Thyroid gland (tissue), 4 donors: ENCODE results near the gene MORN1. TPM values are rescaled to one million over a fixed set of nuclear protein-coding genes. Genes with fewer than 3 reads are reported as not detected.

ENCODE experiments used
- DNase-seq, 2 donors: peaks; one replicate each; pipeline ENCODE4 v3.0.0-alpha.2; 2019
- H3K27ac ChIP-seq, 3 donors: fragments of 200-600 bp; sonication (generic); 1 replicate in 2 of 3; 2 replicates in 1 of 3; pipeline ENCODE4 v1.5.1; 2016 to 2019; ENCODE audit warnings: mild to moderate bottlenecking in 1 of 3, moderate library complexity in 1 of 3
- H3K27me3 ChIP-seq: fragments of 200-600 bp; sonication (generic); one replicate; pipeline ENCODE4 v1.5.1; 2019
- H3K36me3 ChIP-seq, 2 donors: fragments of 200-600 bp; sonication (generic); one replicate each; pipeline ENCODE4 v1.5.1; 2016 to 2019
- H3K4me1 ChIP-seq, 2 donors: fragments of 200-600 bp; sonication (generic); one replicate each; pipeline ENCODE4 v1.5.1; 2017 to 2019
- H3K4me3 ChIP-seq, 3 donors: fragments of 200-600 bp; sonication (generic); replicated peaks in 1 of 3; 1 replicate in 2 of 3; 2 replicates in 1 of 3; pipeline ENCODE4 v1.5.1; 2016; ENCODE audit warnings: mild to moderate bottlenecking in 1 of 3
- H3K9me3 ChIP-seq: fragments of 200-600 bp; sonication (generic); one replicate; pipeline ENCODE4 v1.5.1; 2017
- POLR2A ChIP-seq, 2 donors: fragments of 450-650 bp; IDR thresholded peaks; one replicate each; pipeline ENCODE4 v1.6.1; 2017; ENCODE audit warnings: antibody characterized with exemption in 2 of 2, mild to moderate bottlenecking in 2 of 2, moderate library complexity in 1 of 2
- WGBS, 2 donors: methylation state at CpG; one replicate each; pipeline ENCODE4 v1.1.5; 2017; 5-methylcytosine and 5-hydroxymethylcytosine counted together
- intact Hi-C: fragments of 100-400 bp; cut with DNase I; formaldehyde crosslinking; loops from one replicate; pipeline ENCODE4 v1.15.1; 2023
- total RNA-seq, 4 donors: library from RNA; depleted of rRNA; stranded (reverse); fragments of >200 nt; gene quantifications; one replicate each; pipeline ENCODE4 v1.2.3, GENCODE V29; 2016
- TF ChIP-seq, protein P1 (sequence below), 6 experiments: fragments of 200-600 bp in 3 of 6; fragments of 450-650 bp in 3 of 6; sonication (generic) in 3 of 6; IDR thresholded peaks; one replicate each; pipeline ENCODE4 v1.5.1; 2016 to 2019; ENCODE audit warnings: antibody characterized with exemption in 6 of 6, mild to moderate bottlenecking in 2 of 6, inconsistent platforms in 1 of 6, moderate library complexity in 1 of 6

Gene MORN1
- total RNA-seq, 4 donors from 2014 or later = 23.3 to 45.3 (median 33.8) TPM

DNA sequence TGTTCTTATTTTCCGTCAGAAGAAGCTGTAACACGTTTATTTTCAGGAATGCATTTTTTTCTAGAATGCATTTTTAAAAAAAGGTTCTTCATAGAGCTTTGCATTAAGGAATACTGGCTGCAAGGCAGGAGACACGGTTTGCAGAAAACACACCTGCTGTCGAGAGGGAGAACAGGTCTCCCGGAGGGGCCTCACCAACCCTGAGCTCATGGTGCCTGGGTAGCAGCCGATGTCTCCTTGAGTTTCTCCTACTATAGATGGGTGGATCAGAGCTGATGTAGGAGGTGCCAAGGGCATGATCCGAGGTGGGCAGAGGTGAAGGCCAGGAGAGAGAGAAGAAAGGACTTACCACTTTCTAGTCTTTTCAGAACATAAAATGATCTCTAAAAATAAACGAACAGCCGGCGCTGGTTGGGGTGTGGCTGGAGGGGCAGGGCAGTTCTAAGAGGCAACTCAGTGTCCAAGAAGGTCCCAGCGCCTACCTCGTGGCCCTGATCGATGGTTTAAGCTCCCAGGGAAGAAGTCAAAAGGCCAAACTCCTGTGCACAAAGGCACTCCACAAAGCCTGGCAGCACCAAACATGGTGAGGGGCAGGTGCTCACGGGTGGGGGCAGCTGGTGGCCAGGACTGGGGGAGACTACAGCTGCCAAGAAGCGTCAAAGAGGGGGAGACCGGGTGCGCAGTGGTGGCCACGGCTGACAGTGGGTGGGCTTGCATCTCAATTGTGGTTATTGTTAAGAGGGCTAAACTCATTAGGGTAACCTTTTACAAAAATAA, 12.2 kb downstream of the MORN1 start:
- H3K9me3 ChIP-seq = no peaks in the 10 kb centered on the region
- no peak overlapping the region for H3K4me3 ChIP-seq
- no peaks in the 10 kb centered on the region for H3K4me1 ChIP-seq
- TF ChIP-seq, protein P1, sequence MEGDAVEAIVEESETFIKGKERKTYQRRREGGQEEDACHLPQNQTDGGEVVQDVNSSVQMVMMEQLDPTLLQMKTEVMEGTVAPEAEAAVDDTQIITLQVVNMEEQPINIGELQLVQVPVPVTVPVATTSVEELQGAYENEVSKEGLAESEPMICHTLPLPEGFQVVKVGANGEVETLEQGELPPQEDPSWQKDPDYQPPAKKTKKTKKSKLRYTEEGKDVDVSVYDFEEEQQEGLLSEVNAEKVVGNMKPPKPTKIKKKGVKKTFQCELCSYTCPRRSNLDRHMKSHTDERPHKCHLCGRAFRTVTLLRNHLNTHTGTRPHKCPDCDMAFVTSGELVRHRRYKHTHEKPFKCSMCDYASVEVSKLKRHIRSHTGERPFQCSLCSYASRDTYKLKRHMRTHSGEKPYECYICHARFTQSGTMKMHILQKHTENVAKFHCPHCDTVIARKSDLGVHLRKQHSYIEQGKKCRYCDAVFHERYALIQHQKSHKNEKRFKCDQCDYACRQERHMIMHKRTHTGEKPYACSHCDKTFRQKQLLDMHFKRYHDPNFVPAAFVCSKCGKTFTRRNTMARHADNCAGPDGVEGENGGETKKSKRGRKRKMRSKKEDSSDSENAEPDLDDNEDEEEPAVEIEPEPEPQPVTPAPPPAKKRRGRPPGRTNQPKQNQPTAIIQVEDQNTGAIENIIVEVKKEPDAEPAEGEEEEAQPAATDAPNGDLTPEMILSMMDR (IDR thresholded peaks at IDR 0.05) = no peak
- TF ChIP-seq POLR2A (IDR thresholded peaks at IDR 0.05) = no peak
- DNase-seq = no peak
- WGBS, 2 donors = 84 to 90% methylated on average over 18 of the region's 18 CpGs
- no peaks in the 10 kb centered on the region for H3K36me3 ChIP-seq
- no peaks in the 10 kb centered on the region for H3K27me3 ChIP-seq
- no peak overlapping the region for H3K27ac ChIP-seq
- intact Hi-C loops = no loop called here

DNA sequence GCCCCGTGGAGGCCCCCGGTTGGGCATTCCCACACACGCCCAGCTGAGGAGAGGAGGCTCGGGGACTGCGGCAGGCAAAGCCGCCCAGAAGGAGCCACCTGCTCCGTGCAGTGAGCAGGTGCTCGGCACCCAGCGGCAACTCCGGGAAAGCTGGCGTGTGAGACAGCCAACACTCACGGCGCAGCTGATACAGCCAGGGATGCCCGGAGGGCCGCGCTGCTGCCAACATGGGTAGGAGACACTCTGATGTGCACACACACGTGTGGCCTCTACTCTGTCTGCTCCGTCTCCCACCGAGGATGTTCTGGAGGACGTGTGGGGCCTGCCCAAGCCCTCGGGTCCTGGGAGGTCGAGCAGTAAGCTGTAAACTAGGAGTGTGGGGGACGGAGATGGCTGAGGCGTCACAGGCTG, 12.9 kb downstream of the MORN1 start:
- no peaks in the 10 kb centered on the region for H3K9me3 ChIP-seq
- WGBS, 2 donors = 90 to 96% methylated on average over 9 to 16 of the region's 24 CpGs
- H3K36me3 ChIP-seq = no peaks in the 10 kb centered on the region
- DNase-seq = no peak
- intact Hi-C loops = no loop called here
- no peaks in the 10 kb centered on the region for H3K27me3 ChIP-seq
- TF ChIP-seq, protein P1 (IDR thresholded peaks at IDR 0.05) = no peak
- no peak for TF ChIP-seq POLR2A (IDR thresholded peaks at IDR 0.05)
- no peaks in the 10 kb centered on the region for H3K4me1 ChIP-seq
- no peak overlapping the region for H3K27ac ChIP-seq
- H3K4me3 ChIP-seq = no peak overlapping the region

- H3K27ac ChIP-seq = no peak overlapping the region
- H3K4me3 ChIP-seq = no peak overlapping the region
- 84 to 97% methylated on average over 9 to 10 of the region's 16 CpGs for WGBS, 2 donors
- no peaks in the 10 kb centered on the region for H3K9me3 ChIP-seq
- intact Hi-C loops = no loop called here
- H3K36me3 ChIP-seq = no peaks in the 10 kb centered on the region
- no peak for DNase-seq
- TF ChIP-seq, protein P1 (IDR thresholded peaks at IDR 0.05) = no peak
- no peak for TF ChIP-seq POLR2A (IDR thresholded peaks at IDR 0.05)
- no peaks in the 10 kb centered on the region for H3K4me1 ChIP-seq
- H3K27me3 ChIP-seq = no peaks in the 10 kb centered on the region
Observed at GRCh38 chr1:2377751-2378440, 13.5 kb downstream of the MORN1 start.

DNA sequence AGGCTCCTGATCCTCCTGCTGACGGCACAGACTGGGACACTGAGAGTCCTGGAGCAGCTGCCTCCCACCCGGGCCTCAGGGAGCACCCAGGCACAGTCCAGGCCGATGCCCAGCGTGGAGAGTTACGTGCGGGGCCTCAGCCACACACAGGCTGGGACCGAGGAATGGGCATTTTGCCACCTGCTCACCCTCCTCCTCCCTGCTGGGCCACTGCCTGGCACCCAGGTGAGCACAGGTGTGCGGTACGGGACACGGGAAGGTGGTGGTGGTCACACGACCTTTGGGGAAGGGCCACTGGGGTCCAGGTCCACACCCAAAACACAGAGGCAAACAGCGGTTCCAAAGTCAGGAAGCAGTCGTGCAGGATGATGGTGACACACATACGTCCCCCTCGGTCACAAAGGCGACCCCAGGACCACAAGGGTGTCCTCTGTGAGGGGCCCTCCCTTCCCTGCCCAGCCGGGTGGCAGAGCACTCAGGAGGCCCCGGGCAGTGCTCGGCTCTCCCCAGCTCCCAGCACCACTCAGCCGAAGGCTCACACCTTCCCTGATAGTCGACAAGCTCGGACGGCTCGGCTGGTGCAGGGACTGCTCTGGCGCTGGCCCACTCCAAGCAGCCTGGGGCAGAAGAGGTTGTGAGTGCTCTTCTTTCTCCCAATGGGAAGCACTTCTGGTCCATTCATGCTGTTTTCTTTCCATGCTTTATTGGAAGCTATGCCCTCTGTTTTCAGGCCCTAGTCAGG, 14.3 kb downstream of the MORN1 start:
- no peaks in the 10 kb centered on the region for H3K9me3 ChIP-seq
- H3K27me3 ChIP-seq = no peaks in the 10 kb centered on the region
- 56 to 71% methylated on average over 17 to 21 of the region's 25 CpGs for WGBS, 2 donors
- peak; percentile 19 to 41 for DNase-seq
- H3K27ac ChIP-seq = no peak overlapping the region
- no peaks in the 10 kb centered on the region for H3K36me3 ChIP-seq
- TF ChIP-seq, protein P1 (IDR thresholded peaks at IDR 0.05) = no peak
- no peak for TF ChIP-seq POLR2A (IDR thresholded peaks at IDR 0.05)
- no peak overlapping the region for H3K4me3 ChIP-seq
- no peaks in the 10 kb centered on the region for H3K4me1 ChIP-seq
- intact Hi-C loops = no loop called here
